GM12874 (cell line): ENCODE results near the gene ZDHHC11B.

Experiments
- TF ChIP-seq, protein P1 (sequence below): IDR thresholded peaks from 2 replicates; pipeline ENCODE4 v1.5.1; 2011; ENCODE audit warnings: low read depth, mild to moderate bottlenecking, control low read depth, low read length, moderate library complexity; ENCODE audit not compliant: insufficient read depth

The ZDHHC11B gene

DNA sequence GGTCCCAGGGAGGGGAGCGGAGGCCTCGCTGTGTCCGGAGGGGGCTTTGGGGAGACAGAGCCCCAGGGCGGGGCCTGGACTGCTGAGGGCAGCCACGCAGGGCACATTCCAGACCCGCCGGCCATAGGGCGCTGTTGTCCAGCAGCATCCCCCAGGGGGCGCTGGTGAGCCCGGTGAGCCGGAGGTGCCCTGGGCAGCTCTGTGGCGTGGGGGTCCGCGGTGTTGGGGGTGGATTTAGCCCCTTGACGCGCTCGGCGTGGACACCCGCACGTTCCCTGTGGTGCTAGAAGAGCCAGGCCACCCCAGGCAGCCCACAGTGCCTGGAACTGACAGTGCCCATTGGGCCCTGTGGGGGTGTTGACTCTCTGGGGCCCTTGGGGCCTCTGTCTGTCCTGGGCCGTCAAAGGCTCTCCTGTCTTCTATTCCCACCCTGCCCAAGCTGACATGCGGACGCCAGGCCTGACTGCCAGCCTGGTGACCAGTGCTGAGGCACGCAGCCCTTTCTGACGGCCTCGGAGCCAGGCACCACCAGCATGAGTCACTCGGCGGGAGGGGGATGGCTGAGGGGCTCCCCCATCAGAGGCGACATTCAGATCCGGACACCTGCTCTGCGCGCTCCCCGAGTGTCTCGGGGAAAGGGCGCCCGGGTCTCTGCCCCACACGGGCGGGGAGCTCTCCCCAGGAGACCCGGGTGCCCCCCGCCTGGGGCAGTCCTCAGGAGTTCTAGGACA lies 115.3 kb downstream of the ZDHHC11B start:
- TF ChIP-seq, protein P1, sequence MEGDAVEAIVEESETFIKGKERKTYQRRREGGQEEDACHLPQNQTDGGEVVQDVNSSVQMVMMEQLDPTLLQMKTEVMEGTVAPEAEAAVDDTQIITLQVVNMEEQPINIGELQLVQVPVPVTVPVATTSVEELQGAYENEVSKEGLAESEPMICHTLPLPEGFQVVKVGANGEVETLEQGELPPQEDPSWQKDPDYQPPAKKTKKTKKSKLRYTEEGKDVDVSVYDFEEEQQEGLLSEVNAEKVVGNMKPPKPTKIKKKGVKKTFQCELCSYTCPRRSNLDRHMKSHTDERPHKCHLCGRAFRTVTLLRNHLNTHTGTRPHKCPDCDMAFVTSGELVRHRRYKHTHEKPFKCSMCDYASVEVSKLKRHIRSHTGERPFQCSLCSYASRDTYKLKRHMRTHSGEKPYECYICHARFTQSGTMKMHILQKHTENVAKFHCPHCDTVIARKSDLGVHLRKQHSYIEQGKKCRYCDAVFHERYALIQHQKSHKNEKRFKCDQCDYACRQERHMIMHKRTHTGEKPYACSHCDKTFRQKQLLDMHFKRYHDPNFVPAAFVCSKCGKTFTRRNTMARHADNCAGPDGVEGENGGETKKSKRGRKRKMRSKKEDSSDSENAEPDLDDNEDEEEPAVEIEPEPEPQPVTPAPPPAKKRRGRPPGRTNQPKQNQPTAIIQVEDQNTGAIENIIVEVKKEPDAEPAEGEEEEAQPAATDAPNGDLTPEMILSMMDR: peak; percentile 86

DNA sequence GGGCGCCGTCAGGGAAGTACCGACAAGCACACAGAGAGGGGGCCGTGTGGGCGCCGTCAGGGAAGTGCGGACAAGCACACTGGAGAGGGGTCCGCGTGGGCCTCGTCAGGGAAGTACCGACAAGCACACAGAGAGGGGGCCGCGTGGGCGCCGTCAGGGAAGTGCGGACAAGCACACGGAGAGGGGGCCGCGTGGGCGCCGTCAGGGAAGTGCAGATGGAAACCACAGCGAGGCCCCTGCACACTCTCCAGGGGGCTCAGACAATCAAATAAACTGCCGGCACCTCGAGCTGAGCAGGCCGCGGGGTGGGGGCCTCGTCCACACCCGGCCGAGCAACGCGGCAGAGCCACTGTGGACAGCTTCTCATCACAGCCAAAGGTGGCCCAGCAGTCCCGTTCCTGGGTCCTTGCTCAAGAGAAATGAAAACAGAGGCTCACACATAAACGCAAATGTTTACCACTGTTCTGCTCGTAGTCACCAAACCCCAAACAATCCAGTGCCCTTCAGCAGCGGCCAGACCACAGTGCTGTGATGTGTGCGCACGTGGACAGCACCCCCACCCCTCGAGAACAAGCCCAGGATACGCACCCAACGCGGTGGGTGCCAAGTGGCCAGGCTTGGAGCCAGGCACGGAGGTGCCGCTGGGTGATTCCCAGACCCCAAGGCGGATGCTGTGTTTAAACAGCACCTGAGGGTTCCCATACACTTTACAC lies 116.1 kb downstream of the ZDHHC11B start:
- TF ChIP-seq, protein P1: no peak

DNA sequence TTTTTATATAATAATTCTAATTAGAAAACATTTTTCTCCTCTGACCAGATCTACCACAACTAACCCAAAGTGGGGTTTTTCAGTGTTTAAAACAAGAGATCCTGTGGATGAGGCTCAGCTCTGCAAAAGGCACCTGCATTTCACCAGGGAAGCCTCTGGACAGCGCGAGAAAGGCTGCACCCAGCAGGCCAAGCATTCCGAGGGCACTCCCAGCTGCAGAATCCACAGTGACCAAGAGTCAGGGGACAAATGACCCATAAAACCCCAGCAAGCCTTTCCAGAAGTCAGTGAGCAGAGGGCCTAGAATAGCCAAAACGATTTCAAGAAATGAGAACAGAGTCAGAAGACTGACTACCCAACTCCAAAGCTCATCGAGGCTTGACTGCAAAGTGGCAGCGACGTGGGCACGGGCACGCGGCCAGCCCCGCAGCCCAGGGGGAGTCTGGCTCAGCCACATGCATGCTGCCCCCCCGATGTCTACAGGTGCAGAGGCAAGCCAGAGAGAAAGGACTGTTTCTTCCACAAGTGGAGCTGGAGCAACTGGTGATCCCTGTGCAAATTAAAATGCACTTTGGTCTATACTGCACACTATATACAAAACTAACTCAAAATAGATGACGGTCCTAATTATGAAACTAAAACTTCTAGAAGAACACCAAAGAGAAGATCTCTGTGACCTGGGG lies 117.6 kb downstream of the ZDHHC11B start:
- TF ChIP-seq, protein P1: no peak

DNA sequence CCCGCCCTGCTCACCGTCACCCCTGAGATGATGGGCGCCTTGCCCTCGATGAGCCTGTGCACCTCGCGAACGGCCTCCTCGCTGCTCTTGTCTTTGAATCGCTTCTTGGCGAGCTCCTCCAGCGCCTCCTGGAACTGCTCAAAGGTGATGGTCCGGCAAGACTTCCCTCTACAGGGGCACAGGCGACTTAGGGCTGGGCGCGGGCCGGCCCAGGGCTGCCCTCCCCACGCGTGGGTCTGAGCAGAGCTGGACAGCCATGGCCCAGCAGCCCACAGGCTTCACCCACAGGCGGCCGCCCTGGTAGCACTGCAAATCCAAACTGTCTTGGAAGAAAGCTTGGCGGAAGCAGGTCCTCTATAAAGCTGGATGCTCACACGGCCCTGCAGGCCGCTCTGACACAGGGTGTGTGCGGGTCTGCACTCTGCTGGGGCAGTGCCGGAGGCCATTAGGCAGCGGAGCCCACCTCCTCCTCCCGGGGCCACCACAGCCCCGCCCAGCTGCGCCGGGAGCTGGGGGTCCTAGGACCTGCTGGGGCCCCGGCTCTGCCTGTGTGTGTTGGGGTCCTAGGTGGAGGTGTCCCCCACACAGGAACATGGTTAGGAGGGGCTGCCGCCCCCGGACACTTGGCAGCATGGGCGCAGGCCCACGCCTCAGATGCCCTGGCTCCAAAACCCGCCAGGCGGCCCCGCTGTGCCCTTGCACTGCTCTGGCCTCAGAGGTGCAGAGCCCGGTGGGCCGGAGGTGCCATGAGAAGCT lies 118.4 kb downstream of the ZDHHC11B start:
- TF ChIP-seq, protein P1: no peak

DNA sequence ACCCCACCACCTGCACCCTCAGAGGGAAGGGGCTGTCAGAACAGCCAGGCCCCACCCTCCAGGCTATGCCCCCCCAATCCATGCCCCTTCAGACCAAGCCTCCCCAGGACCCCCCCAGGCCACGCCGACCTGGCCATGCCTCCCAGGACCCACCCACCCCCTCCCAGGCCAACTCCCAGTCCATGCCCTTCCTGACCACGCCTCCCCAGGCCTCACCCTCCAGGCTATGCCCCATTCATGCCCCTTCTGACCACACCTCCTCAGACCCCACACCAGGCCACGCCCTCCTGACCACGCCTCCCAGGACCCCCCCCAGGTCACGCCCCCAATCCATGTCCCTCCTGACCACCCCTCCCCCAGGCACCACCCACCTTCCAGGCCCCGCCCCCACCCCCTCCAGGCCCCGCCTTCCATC lies 119.0 kb downstream of the ZDHHC11B start:
- TF ChIP-seq, protein P1: no peak

DNA sequence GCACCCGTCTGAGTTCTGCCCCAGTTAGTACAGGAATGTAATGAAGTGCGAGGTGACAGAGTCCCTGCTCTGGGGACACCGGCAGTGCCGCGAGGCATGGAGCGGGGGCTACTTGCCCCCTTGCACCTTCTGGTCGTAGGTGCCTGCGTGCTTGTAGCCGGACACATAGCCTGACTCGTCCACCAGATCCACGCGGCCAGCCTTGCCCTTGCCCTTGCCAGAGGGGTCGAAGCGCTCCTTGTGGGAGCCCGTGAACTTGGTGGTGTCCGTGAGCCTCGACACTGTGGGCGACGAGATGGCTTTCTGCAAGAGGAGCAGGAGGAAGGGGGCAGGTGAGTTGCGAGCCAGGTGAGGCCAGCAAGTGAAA lies 119.6 kb downstream of the ZDHHC11B start:
- TF ChIP-seq, protein P1: no peak
